ENCODE results near the gene DNER. TPM values are rescaled to one million over a fixed set of nuclear protein-coding genes. Genes with fewer than 3 reads are reported as not detected.

Gene DNER
- total RNA-seq, 2 donors from 2014 or later: 0.11 to 0.18 TPM

- Mint-ChIP-seq H3K27ac (no peak overlapping the region), H3K4me3 (no peak overlapping the region), H3K36me3 (ENCODE audit: low read depth) (peaks cover 7% of the 10 kb centered on the region), H3K9me3 (peaks cover 77% of the 10 kb centered on the region), H3K27me3 (ENCODE audit: insufficient read depth) (peaks cover 1% of the 10 kb centered on the region), H3K4me1 (no peaks in the 10 kb centered on the region)
- Histone ChIP-seq H3K27ac (ENCODE audit: low read depth, low read length) (no peak overlapping the region), H3K4me3 (ENCODE audit: low read length) (no peak overlapping the region), H3K9me3 (ENCODE audit: control insufficient read depth, low read length) (peaks cover 47% of the 10 kb centered on the region), H3K27me3 (ENCODE audit: control insufficient read depth, insufficient read depth, low read length, poor library complexity, severe bottlenecking) (no peaks in the 10 kb centered on the region), H3K4me1 (ENCODE audit: control insufficient read depth, insufficient read depth, low read length) (no peaks in the 10 kb centered on the region), H3K9ac (ENCODE audit: extremely low read depth, low read length, poor library complexity, severe bottlenecking) (no peak overlapping the region), H3K36me3 (ENCODE audit: control insufficient read depth, insufficient read depth, low read length) (no peaks in the 10 kb centered on the region)
- TF ChIP-seq CTCF (conservative IDR thresholded peaks at IDR 0.05): no peak
- 93 to 96% methylated on average over 4 of the region's 4 CpGs for WGBS, 2 experiments (ENCODE audit: insufficient coverage in 1 of 2, insufficient read length in 1 of 2)
- DNase-seq: no peak
Observed at GRCh38 chr2:229740279-229740678, 25.9 kb upstream of the DNER start.

- H3K4me1 Mint-ChIP-seq: no peaks in the 10 kb centered on the region
- WGBS, 2 experiments (ENCODE audit: insufficient coverage in 1 of 2, insufficient read length in 1 of 2): 60 to 80% methylated on average over 1 to 3 of the region's 3 CpGs
- H3K4me3 ChIP-seq (ENCODE audit: low read length): no peak overlapping the region
- peaks cover 65% of the 10 kb centered on the region for H3K9me3 Mint-ChIP-seq
- H3K27ac ChIP-seq (ENCODE audit: low read depth, low read length): no peak overlapping the region
- TF ChIP-seq CTCF (conservative IDR thresholded peaks at IDR 0.05): no peak
- no peaks in the 10 kb centered on the region for H3K27me3 ChIP-seq (ENCODE audit: control insufficient read depth, insufficient read depth, low read length, poor library complexity, severe bottlenecking)
- peaks cover 1% of the 10 kb centered on the region for H3K27me3 Mint-ChIP-seq (ENCODE audit: insufficient read depth)
- H3K9ac ChIP-seq (ENCODE audit: extremely low read depth, low read length, poor library complexity, severe bottlenecking): no peak overlapping the region
- no peaks in the 10 kb centered on the region for H3K36me3 ChIP-seq (ENCODE audit: control insufficient read depth, insufficient read depth, low read length)
- no peak overlapping the region for H3K4me3 Mint-ChIP-seq
- peaks cover 7% of the 10 kb centered on the region for H3K36me3 Mint-ChIP-seq (ENCODE audit: low read depth)
- no peak overlapping the region for H3K27ac Mint-ChIP-seq
- DNase-seq: no peak
- no peaks in the 10 kb centered on the region for H3K4me1 ChIP-seq (ENCODE audit: control insufficient read depth, insufficient read depth, low read length)
- peaks cover 34% of the 10 kb centered on the region for H3K9me3 ChIP-seq (ENCODE audit: control insufficient read depth, low read length)
Observed at GRCh38 chr2:229738024-229738625, 23.8 kb upstream of the DNER start.

GRCh38 chr2:229734410-229734809 lies 20.1 kb upstream of the DNER start:
- no peak overlapping the region for H3K27ac Mint-ChIP-seq
- no peak overlapping the region for H3K4me3 ChIP-seq (ENCODE audit: low read length)
- H3K9ac ChIP-seq (ENCODE audit: extremely low read depth, low read length, poor library complexity, severe bottlenecking): no peak overlapping the region
- 63% methylated on average over 1 of the region's 1 CpG; no CpG with 5 or more reads in 1 of the 2 experiments for WGBS, 2 experiments (ENCODE audit: insufficient coverage in 1 of 2, insufficient read length in 1 of 2)
- TF ChIP-seq CTCF (conservative IDR thresholded peaks at IDR 0.05): no peak
- no peaks in the 10 kb centered on the region for H3K4me1 Mint-ChIP-seq
- H3K36me3 ChIP-seq (ENCODE audit: control insufficient read depth, insufficient read depth, low read length): no peaks in the 10 kb centered on the region
- no peaks in the 10 kb centered on the region for H3K4me1 ChIP-seq (ENCODE audit: control insufficient read depth, insufficient read depth, low read length)
- H3K36me3 Mint-ChIP-seq (ENCODE audit: low read depth): peaks cover 5% of the 10 kb centered on the region
- no peak overlapping the region for H3K4me3 Mint-ChIP-seq
- H3K27ac ChIP-seq (ENCODE audit: low read depth, low read length): no peak overlapping the region
- H3K9me3 Mint-ChIP-seq: peaks cover 33% of the 10 kb centered on the region
- H3K27me3 ChIP-seq (ENCODE audit: control insufficient read depth, insufficient read depth, low read length, poor library complexity, severe bottlenecking): no peaks in the 10 kb centered on the region
- H3K9me3 ChIP-seq (ENCODE audit: control insufficient read depth, low read length): peaks cover 28% of the 10 kb centered on the region
- H3K27me3 Mint-ChIP-seq (ENCODE audit: insufficient read depth): peaks cover 1% of the 10 kb centered on the region
- no peak for DNase-seq
